Endodermal cell (in vitro differentiated cells): Measurements from ENCODE around the gene PIP5K1B. TPM values are rescaled to one million over a fixed set of nuclear protein-coding genes. Genes with fewer than 3 reads are reported as not detected.

Experiments used
- DNase-seq: peaks from one replicate; pipeline ENCODE4 v3.0.0-alpha.2; 2017
- H3K27ac ChIP-seq: 2 replicates; pipeline ENCODE4 v1.5.1; 2013; ENCODE audit warnings: mild to moderate bottlenecking, low read depth, low read length, moderate library complexity
- H3K27me3 ChIP-seq: 2 replicates; pipeline ENCODE4 v1.6.1; 2013; ENCODE audit warnings: mild to moderate bottlenecking, low read length, moderate library complexity; ENCODE audit not compliant: insufficient read depth, control insufficient read depth, poor library complexity, severe bottlenecking
- H3K36me3 ChIP-seq: 2 replicates; pipeline ENCODE4 v1.7.0; 2013; ENCODE audit warnings: mild to moderate bottlenecking, low read length, moderate library complexity; ENCODE audit not compliant: control insufficient read depth, insufficient read depth
- H3K4me1 ChIP-seq: one replicate; pipeline ENCODE4 v1.7.0; 2013; ENCODE audit warnings: low read length; ENCODE audit not compliant: control insufficient read depth, insufficient read depth
- H3K4me3 ChIP-seq: 2 replicates; pipeline ENCODE4 v1.5.1; 2013; ENCODE audit warnings: mild to moderate bottlenecking, low read length, moderate library complexity
- H3K9ac ChIP-seq: 2 replicates; pipeline ENCODE4 v1.6.1; 2013; ENCODE audit warnings: mild to moderate bottlenecking, low read length, moderate library complexity; ENCODE audit not compliant: poor library complexity, severe bottlenecking; ENCODE audit errors: extremely low read depth
- H3K9me3 ChIP-seq: 2 replicates; pipeline ENCODE4 v1.6.1; 2013; ENCODE audit warnings: mild to moderate bottlenecking, low read length, moderate library complexity; ENCODE audit not compliant: control insufficient read depth
- H3K27ac Mint-ChIP-seq: 2 replicates; pipeline ENCODE4 v1.8.0; 2020; ENCODE audit warnings: mixed read lengths
- H3K27me3 Mint-ChIP-seq: 2 replicates; pipeline ENCODE4 v1.8.0; 2021; ENCODE audit warnings: mild to moderate bottlenecking, mixed read lengths; ENCODE audit not compliant: insufficient read depth
- H3K36me3 Mint-ChIP-seq: 2 replicates; pipeline ENCODE4 v1.8.0; 2020; ENCODE audit warnings: low read depth, mixed read lengths
- H3K4me1 Mint-ChIP-seq: 2 replicates; pipeline ENCODE4 v1.8.0; 2020; ENCODE audit warnings: mixed read lengths
- H3K4me3 Mint-ChIP-seq: 2 replicates; pipeline ENCODE4 v1.8.0; 2020; ENCODE audit warnings: mild to moderate bottlenecking, moderate library complexity, mixed read lengths
- H3K9me3 Mint-ChIP-seq: 2 replicates; pipeline ENCODE4 v1.8.0; 2020; ENCODE audit warnings: mild to moderate bottlenecking, mixed read lengths
- WGBS, 2 experiments: methylation state at CpG; one replicate each; pipeline versions ENCODE4 v1.1.5 to v1.1.7; 2013; ENCODE audit warnings: missing lambda C conversion rate in 2 of 2, mixed read lengths in 1 of 2; ENCODE audit not compliant: insufficient coverage in 1 of 2, insufficient read length in 1 of 2; 5-methylcytosine and 5-hydroxymethylcytosine counted together
- total RNA-seq, 2 donors: library from RNA; stranded (reverse); fragmentation: NEBNext Ultra II Directional in 1 of 2; extraction: Animal tissue kit (Norgen Biotek cat#: 25700) in 1 of 2; gene quantifications; 2 replicates in 1 of 2; 3 replicates in 1 of 2; pipeline ENCODE4 v1.2.1, GENCODE V29; 2021
- TF ChIP-seq, protein P1 (sequence below): fragments of 200-600 bp; sonication (generic); conservative IDR thresholded peaks from 2 replicates; pipeline ENCODE4 v1.5.0; 2021; ENCODE audit warnings: antibody characterized with exemption, mild to moderate bottlenecking

The PIP5K1B gene
- total RNA-seq, 2 donors from 2014 or later, result 8.5 to 10.2 TPM

- Histone ChIP-seq H3K4me1 (no peaks in the 10 kb centered on the region), H3K27me3 (no peaks in the 10 kb centered on the region), H3K9ac (no peak overlapping the region), H3K27ac (no peak overlapping the region), H3K4me3 (no peak overlapping the region), H3K36me3 (peaks cover 9% of the 10 kb centered on the region), H3K9me3 (no peaks in the 10 kb centered on the region)
- H3K4me3 Mint-ChIP-seq, result no peak overlapping the region
- no peak overlapping the region for H3K27ac Mint-ChIP-seq
- TF ChIP-seq, protein P1, sequence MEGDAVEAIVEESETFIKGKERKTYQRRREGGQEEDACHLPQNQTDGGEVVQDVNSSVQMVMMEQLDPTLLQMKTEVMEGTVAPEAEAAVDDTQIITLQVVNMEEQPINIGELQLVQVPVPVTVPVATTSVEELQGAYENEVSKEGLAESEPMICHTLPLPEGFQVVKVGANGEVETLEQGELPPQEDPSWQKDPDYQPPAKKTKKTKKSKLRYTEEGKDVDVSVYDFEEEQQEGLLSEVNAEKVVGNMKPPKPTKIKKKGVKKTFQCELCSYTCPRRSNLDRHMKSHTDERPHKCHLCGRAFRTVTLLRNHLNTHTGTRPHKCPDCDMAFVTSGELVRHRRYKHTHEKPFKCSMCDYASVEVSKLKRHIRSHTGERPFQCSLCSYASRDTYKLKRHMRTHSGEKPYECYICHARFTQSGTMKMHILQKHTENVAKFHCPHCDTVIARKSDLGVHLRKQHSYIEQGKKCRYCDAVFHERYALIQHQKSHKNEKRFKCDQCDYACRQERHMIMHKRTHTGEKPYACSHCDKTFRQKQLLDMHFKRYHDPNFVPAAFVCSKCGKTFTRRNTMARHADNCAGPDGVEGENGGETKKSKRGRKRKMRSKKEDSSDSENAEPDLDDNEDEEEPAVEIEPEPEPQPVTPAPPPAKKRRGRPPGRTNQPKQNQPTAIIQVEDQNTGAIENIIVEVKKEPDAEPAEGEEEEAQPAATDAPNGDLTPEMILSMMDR, result no peak
- no peaks in the 10 kb centered on the region for H3K27me3 Mint-ChIP-seq
- H3K9me3 Mint-ChIP-seq, result peaks cover under 1% of the 10 kb centered on the region
- DNase-seq, result no peak
- H3K36me3 Mint-ChIP-seq, result no peaks in the 10 kb centered on the region
- 80 to 100% methylated on average over 1 of the region's 1 CpG for WGBS, 2 experiments
- peaks cover 6% of the 10 kb centered on the region for H3K4me1 Mint-ChIP-seq
Measured at GRCh38 chr9:68966496-68966944, 261.5 kb downstream of the PIP5K1B start.

DNA sequence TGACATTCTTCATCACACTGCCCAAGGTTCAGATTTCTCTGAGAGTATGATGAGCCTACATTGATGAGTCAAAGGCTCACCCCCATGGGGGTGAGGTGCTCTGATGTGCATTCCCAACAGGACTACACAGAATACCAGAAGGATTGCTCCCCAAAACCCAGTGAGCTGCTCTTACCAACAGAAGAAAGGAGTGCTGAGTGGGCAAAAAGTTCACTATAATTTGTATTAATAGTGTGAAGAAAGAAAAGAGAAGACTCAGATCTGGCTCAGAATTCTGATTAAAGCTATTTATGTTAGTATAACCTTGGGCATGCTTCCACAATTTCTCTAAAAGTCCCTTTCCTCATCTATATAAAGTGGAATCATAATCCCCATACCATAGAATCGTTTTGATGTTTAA, 262.8 kb downstream of the PIP5K1B start:
- WGBS, 2 experiments, result 88 to 90% methylated on average over 1 of the region's 1 CpG
- Histone ChIP-seq H3K27ac (no peak overlapping the region), H3K27me3 (no peaks in the 10 kb centered on the region), H3K9ac (no peak overlapping the region), H3K4me3 (no peak overlapping the region), H3K36me3 (peaks cover 9% of the 10 kb centered on the region), H3K4me1 (no peaks in the 10 kb centered on the region), H3K9me3 (no peaks in the 10 kb centered on the region)
- peaks cover 2% of the 10 kb centered on the region for H3K9me3 Mint-ChIP-seq
- TF ChIP-seq, protein P1, result no peak
- no peak for DNase-seq
- no peaks in the 10 kb centered on the region for H3K27me3 Mint-ChIP-seq
- H3K4me3 Mint-ChIP-seq, result no peak overlapping the region
- H3K27ac Mint-ChIP-seq, result no peak overlapping the region
- peaks cover 5% of the 10 kb centered on the region for H3K4me1 Mint-ChIP-seq
- H3K36me3 Mint-ChIP-seq, result peaks cover 2% of the 10 kb centered on the region

GRCh38 chr9:68969538-68969937, 264.5 kb downstream of the PIP5K1B start:
- H3K9me3 ChIP-seq, result no peaks in the 10 kb centered on the region
- H3K36me3 Mint-ChIP-seq, result peaks cover 2% of the 10 kb centered on the region
- no peaks in the 10 kb centered on the region for H3K27me3 ChIP-seq
- peaks cover 5% of the 10 kb centered on the region for H3K4me1 Mint-ChIP-seq
- no peak overlapping the region for H3K27ac ChIP-seq
- TF ChIP-seq, protein P1, result no peak
- WGBS, 2 experiments, result 93 to 95% methylated on average over 3 to 4 of the region's 4 CpGs
- H3K9ac ChIP-seq, result no peak overlapping the region
- no peak overlapping the region for H3K4me3 ChIP-seq
- no peak overlapping the region for H3K27ac Mint-ChIP-seq
- peaks cover 2% of the 10 kb centered on the region for H3K9me3 Mint-ChIP-seq
- DNase-seq, result no peak
- H3K4me1 ChIP-seq, result no peaks in the 10 kb centered on the region
- no peak overlapping the region for H3K4me3 Mint-ChIP-seq
- H3K27me3 Mint-ChIP-seq, result no peaks in the 10 kb centered on the region
- H3K36me3 ChIP-seq, result peaks cover 6% of the 10 kb centered on the region
